Limb (tissue), 2 donors: ENCODE measurements around the gene FCRL6.
A peak's percentile ranks its signal among the peaks of the same experiment; 100 is the strongest.

Experiments
- DNase-seq, 2 donors: peaks; one replicate each; pipeline ENCODE4 v3.0.0-alpha.2; 2016; ENCODE audit errors: extremely low spot score in 2 of 2

The FCRL6 gene

GRCh38 chr1:159835356-159835755, 33.2 kb downstream of the FCRL6 start:
- no peak for DNase-seq

GRCh38 chr1:159835862-159836525, 33.8 kb downstream of the FCRL6 start:
- no peak for DNase-seq

DNA sequence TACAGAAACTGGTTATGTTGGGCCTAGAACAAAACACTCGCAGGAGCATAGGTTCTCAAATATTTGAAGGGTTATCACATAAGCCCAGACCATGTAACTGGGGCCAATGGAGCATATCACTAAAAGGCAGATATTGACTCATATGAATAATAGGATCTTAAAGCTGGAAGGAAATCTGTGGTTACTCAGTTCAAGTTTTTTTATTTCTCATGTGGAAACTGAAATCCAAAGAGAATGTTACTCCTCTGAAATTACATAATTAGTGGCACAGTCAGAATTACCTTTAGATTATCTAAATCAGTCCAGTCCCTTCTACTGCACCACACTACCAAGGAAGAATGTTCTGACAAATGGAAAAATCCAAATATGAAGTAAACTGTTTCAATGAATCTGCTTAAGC, 36.6 kb downstream of the FCRL6 start:
- no peak for DNase-seq

- no peak for DNase-seq
These were observed 37.1 kb downstream of the FCRL6 start for GRCh38 chr1:159839116-159839849.

- no peak for DNase-seq
These were observed 39.6 kb downstream of the FCRL6 start for GRCh38 chr1:159841749-159842148.

DNA sequence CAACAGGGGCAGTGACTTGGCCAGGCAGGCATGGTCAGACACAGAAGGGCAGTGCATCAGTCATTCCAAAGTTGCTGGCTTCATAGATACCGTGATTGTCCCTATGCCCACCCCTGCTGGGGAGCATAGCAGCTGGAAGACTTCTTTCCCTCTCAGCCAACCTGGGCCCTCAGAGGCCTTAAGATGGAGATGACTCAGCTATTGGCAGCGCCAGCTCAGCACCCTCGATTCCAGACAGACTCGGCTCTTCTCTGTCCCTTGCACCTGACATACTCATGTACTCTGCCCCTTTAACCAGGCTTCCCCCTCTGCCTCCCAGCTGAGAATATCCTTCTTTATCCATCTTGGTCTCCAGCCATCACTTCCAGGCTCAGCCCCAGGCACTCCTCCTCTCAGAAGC, 41.3 kb downstream of the FCRL6 start:
- DNase-seq: no peak

- DNase-seq: no peak
These were observed 43.8 kb downstream of the FCRL6 start for GRCh38 chr1:159845751-159846629.

DNA sequence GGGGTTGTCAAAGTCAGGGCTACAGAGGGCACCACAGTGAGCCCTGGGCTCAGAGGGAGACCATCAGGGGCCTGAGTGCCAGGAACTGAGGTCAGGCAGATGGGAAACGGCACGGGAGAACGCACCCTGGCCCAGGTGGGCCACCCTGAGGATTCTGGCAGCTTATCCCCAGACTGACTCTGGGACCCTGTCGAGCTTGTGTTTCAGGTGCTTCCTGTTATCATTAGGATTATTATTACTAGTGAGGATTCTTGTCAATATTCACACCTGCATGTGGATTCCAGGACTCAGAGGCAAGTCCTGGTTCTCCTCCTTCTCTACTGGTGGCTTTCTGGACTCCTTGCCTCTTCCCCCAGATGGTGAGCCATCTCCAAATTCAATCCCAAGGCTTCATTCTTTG, 45.1 kb downstream of the FCRL6 start:
- no peak for DNase-seq

DNA sequence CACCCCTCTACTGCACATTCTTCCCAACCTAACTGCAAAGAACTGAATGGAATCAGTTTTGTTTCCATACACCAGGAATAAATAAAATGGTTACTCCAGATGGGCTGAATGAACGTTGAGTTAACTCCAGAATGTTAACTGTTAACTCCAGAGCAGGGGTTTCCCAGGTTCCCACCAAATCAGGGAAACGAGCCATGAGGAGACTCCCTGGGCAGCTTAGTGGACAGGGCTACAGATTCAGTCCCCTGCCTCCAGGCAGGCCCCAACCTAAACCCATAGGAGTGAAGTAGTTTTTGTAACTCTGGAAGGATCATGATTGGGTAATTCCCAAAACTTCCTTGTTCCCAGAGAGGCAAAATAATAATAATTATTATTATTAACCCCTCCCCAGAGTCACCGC, 46.2 kb downstream of the FCRL6 start:
- DNase-seq: no peak

DNA sequence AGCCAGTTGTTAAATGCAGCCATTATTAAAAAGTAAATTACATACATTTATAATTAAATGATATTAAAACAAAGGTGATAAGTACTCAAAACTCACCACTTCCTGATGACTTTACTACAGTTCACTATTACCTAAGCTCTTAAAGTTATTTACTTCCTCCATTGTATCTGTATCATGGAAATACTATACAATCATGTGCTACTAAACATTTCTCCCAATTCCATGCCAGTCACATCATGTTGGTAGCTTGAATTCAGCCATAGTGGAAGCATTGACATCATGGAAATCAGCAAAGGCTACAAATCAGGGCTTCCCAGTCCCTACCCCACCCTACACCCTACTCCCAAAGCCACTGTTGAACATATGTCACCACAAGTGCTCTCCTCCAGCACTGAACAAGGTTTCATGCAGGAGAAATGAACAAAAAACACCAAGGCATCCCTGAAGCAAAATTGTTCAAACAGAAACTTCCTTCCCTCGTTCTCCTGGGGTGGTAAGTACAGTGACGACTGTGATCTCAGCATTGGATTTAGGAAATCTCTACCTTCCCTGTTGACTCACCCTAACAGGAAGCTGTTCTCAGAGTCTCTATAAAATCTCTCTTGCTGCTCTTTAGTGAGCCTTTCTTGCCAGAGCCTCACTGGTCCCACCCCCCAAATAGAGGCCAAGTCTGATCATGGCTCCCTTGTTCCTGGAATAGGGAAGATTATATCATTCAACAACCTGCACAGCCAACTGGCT, 47.6 kb downstream of the FCRL6 start:
- no peak for DNase-seq

DNA sequence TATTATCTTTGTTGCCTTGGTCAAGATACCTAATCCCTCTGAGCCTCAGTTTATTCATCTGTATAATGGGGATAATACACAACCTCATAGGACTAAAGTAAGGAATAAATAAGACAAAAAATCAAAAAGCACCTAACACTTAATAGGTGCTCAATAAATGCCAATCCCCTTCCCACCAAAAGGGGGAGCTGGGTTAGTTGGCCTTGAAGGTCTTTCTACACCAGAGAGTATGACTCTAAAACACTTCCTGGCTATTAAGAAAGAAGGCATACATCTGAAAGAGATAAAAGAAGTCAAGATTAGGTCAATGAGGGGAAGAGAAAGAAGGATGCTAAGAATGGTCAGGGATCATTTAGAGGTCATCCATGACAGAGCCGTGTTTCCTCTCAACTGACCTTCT, 49.2 kb downstream of the FCRL6 start:
- no peak for DNase-seq

- no peak for DNase-seq
These were observed 51.4 kb downstream of the FCRL6 start for GRCh38 chr1:159853417-159854115.

DNA sequence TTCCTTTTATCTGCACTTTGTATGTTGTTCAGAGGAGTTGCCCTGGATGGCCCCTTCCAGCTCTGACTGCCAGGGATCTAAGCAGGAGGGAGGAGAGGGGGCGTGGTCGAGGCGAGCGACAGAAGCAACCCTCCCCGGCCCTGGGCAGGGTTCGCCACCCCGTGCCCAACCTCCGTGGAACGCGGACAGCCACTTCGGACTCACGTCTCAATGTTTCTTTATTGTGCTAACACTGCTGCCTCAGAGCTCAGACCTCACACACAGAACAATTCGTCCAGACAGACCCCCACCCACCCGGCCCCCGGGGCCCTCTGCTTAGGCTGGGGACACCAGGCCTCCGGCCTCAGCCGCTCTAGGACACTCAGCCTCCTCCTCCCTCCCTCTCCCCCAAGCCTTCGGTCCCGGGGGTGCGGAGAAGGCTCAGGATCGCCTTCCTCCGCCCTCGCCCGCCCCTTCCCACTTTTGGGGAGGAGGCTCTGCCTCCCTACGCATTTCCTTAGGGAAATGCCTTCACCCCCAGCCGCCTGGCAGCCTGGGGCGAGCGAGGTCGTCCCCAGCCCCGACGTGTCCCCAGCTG, 52.0 kb downstream of the FCRL6 start:
- DNase-seq: peak; percentile 57 to 66

DNA sequence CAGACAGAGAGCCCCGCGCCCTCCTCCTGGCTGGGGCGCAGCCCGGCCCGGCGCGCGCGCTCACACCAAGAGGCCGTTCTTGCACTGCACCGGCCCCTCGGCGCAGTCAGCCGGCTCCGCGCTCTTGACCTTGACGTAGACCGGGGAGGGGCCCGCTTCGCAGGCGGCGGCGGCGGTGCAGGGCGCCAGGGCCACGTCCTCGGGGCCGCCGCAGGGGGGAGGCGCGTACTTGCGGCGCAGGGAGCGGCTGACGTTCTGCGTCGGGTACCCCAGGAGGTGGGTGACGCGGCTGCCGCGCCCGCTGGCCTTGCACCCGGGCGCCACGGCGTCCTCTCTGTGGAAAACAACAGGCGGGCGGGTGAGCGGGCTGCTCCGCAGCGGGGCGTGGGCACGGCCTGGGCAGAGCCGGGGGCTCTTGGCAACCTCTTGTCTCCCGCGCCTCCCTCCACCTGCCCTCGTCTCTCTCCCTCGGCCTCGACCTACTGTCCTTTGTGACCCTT, 52.6 kb downstream of the FCRL6 start:
- peak; percentile 78 to 81 for DNase-seq

DNA sequence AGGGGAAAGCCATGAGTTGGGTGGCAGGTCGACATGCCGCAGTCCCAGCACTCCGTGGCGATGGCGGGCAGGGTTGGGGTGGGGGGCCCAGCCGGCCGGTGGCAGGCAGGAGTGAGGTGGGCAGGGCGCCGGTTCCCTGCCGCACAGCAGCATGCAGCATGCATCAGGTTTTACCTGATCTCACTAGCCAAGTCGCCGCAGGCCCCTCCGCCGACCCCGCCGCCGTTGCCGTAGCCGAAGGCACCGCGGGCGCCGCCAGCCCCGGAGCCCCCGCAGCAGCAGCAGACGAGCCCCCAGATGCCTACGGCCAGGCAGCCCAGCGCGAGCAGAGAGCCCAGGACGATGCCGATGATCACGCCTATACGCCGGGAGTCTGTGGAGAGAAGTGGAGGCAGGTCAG, 53.5 kb downstream of the FCRL6 start:
- DNase-seq: no peak

- no peak for DNase-seq
These were observed 54.4 kb downstream of the FCRL6 start for GRCh38 chr1:159856576-159856975.

DNA sequence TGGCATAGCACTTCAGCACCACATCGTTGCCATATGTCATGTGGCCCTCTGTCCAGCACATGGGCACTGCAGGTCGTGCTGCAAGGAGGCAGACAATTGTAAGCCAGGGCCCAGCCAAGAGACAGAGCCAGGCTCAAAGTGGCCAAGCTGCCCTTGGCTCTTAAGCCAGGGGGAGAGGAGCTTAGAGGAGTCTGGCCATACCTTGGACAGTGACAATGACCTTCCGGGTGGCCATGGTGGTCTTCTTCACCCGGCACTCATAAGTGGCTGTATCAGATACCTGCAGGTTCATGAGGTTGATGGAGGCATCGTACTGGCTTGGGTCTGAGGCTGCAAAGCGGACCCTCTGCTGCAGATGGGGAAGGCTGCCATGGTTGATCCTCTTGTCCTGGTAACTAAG, 55.7 kb downstream of the FCRL6 start:
- no peak for DNase-seq

- DNase-seq: no peak
These were observed 57.7 kb downstream of the FCRL6 start for GRCh38 chr1:159859767-159860322.

DNA sequence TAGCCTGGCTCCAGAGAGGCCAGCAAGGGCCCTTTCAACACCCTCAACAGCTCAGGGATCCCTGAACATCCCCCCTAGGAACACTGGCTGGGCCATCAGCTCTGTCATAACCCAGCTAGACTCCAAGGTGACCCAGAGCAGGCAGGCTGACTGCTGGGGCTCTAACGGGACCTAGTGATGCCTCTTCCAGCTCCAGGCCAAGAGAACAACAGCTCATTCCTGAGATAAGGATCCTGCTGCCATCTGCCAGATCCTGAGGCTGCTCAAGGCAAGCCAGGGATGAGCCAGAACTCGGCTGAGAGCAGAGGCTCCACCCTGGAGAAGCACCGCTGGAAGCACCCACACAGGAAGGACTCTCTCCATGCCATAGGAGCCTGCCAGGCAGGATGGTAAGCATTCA, 58.3 kb downstream of the FCRL6 start:
- no peak for DNase-seq

GRCh38 chr1:159861218-159861617, 59.1 kb downstream of the FCRL6 start:
- DNase-seq: no peak
